Trophoblast cell (in vitro differentiated cells and primary cell): Measurements from ENCODE around the gene PIERCE2.

Experiments used
- DNase-seq, 2 donors: peaks; one replicate each; pipeline ENCODE4 v3.0.0-alpha.2; 2016
- H2AFZ ChIP-seq: 2 replicates; pipeline ENCODE4 v1.6.1; 2013; ENCODE audit warnings: low read length, moderate library complexity, mild to moderate bottlenecking; ENCODE audit not compliant: insufficient read depth, poor library complexity
- H2AK5ac ChIP-seq: 2 replicates; pipeline ENCODE4 v1.6.1; 2013; ENCODE audit warnings: mild to moderate bottlenecking, low read length
- H2BK120ac ChIP-seq: 2 replicates; pipeline ENCODE4 v1.6.1; 2013; ENCODE audit warnings: low read length, mild to moderate bottlenecking, moderate library complexity; ENCODE audit not compliant: insufficient read depth, poor library complexity
- H2BK12ac ChIP-seq: 2 replicates; pipeline ENCODE4 v1.6.1; 2013; ENCODE audit warnings: mild to moderate bottlenecking, low read length, moderate library complexity
- H2BK5ac ChIP-seq: 2 replicates; pipeline ENCODE4 v1.6.1; 2013; ENCODE audit warnings: low read length, low read depth, moderate library complexity, mild to moderate bottlenecking; ENCODE audit not compliant: poor library complexity
- H3K14ac ChIP-seq: 2 replicates; pipeline ENCODE4 v1.6.1; 2013; ENCODE audit warnings: mild to moderate bottlenecking, low read length
- H3K18ac ChIP-seq: 2 replicates; pipeline ENCODE4 v1.6.1; 2013; ENCODE audit warnings: mild to moderate bottlenecking, low read length
- H3K23ac ChIP-seq: 2 replicates; pipeline ENCODE4 v1.6.1; 2013; ENCODE audit warnings: low read length
- H3K27ac ChIP-seq: 2 replicates; pipeline ENCODE4 v1.5.1; 2013; ENCODE audit warnings: low read depth, mild to moderate bottlenecking, inconsistent platforms, low read length, moderate library complexity
- H3K27me3 ChIP-seq: 2 replicates; pipeline ENCODE4 v1.6.1; 2013; ENCODE audit warnings: inconsistent platforms, mild to moderate bottlenecking, low read length, moderate library complexity; ENCODE audit not compliant: insufficient read depth
- H3K36me3 ChIP-seq, 2 experiments: 1 replicate in 1 of 2; 2 replicates in 1 of 2; pipeline ENCODE4 v1.6.1; 2013; ENCODE audit warnings: low read length in 2 of 2, mild to moderate bottlenecking in 2 of 2, moderate library complexity in 1 of 2; ENCODE audit not compliant: insufficient read depth in 2 of 2, control insufficient read depth in 1 of 2
- H3K4ac ChIP-seq: 2 replicates; pipeline ENCODE4 v1.6.1; 2013; ENCODE audit warnings: low read depth, mild to moderate bottlenecking, low read length, moderate library complexity
- H3K4me1 ChIP-seq, 2 experiments: 1 replicate in 1 of 2; 2 replicates in 1 of 2; pipeline ENCODE4 v1.6.1; 2013; ENCODE audit warnings: low read length in 2 of 2, mild to moderate bottlenecking in 2 of 2, moderate library complexity in 1 of 2; ENCODE audit not compliant: insufficient read depth in 2 of 2, control insufficient read depth in 1 of 2
- H3K4me2 ChIP-seq: 2 replicates; pipeline ENCODE4 v1.6.1; 2013; ENCODE audit warnings: inconsistent platforms, mild to moderate bottlenecking, low read length, moderate library complexity
- H3K4me3 ChIP-seq: 2 replicates; pipeline ENCODE4 v1.5.1; 2013; ENCODE audit warnings: mild to moderate bottlenecking, low read depth, low read length, inconsistent platforms
- H3K79me1 ChIP-seq: one replicate; pipeline ENCODE4 v1.6.1; 2013; ENCODE audit warnings: low read length
- H3K79me2 ChIP-seq: 2 replicates; pipeline ENCODE4 v1.6.1; 2013; ENCODE audit warnings: low read length, mild to moderate bottlenecking; ENCODE audit not compliant: control insufficient read depth, insufficient read depth, poor library complexity
- H3K9ac ChIP-seq: 2 replicates; pipeline ENCODE4 v1.6.1; 2013; ENCODE audit warnings: mild to moderate bottlenecking, low read length
- H3K9me3 ChIP-seq: 2 replicates; pipeline ENCODE4 v1.6.1; 2013; ENCODE audit warnings: low read depth, mild to moderate bottlenecking, control low read depth, inconsistent platforms, low read length; ENCODE audit not compliant: insufficient read depth
- H4K12ac ChIP-seq: 2 replicates; pipeline ENCODE4 v1.6.1; 2013; ENCODE audit warnings: low read depth, mild to moderate bottlenecking, low read length, moderate library complexity
- H4K8ac ChIP-seq: 2 replicates; pipeline ENCODE4 v1.6.1; 2013; ENCODE audit warnings: low read depth, mild to moderate bottlenecking, low read length, moderate library complexity
- H4K91ac ChIP-seq: one replicate; pipeline ENCODE4 v1.6.1; 2013; ENCODE audit warnings: low read depth, mild to moderate bottlenecking, low read length, moderate library complexity
- WGBS: extraction: QIAGEN DNeasy Blood & Tissue Kit; methylation state at CpG from one replicate; pipeline ENCODE4 v1.1.7; 2013; ENCODE audit warnings: missing lambda C conversion rate; ENCODE audit not compliant: insufficient read length, insufficient coverage; ENCODE audit errors: extremely low coverage; 5-methylcytosine and 5-hydroxymethylcytosine counted together

PIERCE2 gene

DNA sequence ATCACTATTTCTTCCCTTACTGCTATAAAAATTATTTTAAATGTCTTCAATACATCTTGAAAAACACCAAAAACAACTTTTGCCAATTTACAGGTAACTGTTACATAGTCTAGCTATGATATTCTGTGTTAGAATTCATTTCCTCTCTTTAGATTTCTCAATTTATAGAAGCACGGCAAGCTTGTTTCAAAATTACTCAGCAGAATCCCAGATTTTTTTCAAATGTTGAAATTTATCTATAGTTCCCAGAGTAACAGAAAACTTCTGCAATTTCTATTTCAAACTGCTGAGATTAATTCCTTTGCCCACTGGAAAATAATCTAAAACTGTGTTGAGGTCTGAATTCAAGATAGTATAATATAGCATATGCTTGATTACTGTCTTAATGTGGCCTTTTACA, 41.3 kb upstream of the PIERCE2 start:
- Histone ChIP-seq H3K18ac (no peak overlapping the region), H4K8ac (no peak overlapping the region), H3K36me3 (no peaks in the 10 kb centered on the region), H2BK120ac (no peak overlapping the region), H3K4me1 (no peaks in the 10 kb centered on the region), H3K27me3 (no peaks in the 10 kb centered on the region), H2BK12ac (no peak overlapping the region), H3K9me3 (no peaks in the 10 kb centered on the region), H2AFZ (no peak overlapping the region), H3K79me1 (no peaks in the 10 kb centered on the region), H3K4me3 (no peak overlapping the region), H3K9ac (no peak overlapping the region), H3K79me2 (no peaks in the 10 kb centered on the region), H2BK5ac (no peak overlapping the region), H3K14ac (no peak overlapping the region), H3K23ac (no peak overlapping the region), H3K4me2 (no peak overlapping the region), H4K91ac (no peak overlapping the region), H2AK5ac (no peak overlapping the region), H3K4ac (no peak overlapping the region), H4K12ac (no peak overlapping the region), H3K27ac (no peak overlapping the region)
- WGBS, result no CpG with 5 or more reads among the region's 1 CpG
- DNase-seq, result no peak

DNA sequence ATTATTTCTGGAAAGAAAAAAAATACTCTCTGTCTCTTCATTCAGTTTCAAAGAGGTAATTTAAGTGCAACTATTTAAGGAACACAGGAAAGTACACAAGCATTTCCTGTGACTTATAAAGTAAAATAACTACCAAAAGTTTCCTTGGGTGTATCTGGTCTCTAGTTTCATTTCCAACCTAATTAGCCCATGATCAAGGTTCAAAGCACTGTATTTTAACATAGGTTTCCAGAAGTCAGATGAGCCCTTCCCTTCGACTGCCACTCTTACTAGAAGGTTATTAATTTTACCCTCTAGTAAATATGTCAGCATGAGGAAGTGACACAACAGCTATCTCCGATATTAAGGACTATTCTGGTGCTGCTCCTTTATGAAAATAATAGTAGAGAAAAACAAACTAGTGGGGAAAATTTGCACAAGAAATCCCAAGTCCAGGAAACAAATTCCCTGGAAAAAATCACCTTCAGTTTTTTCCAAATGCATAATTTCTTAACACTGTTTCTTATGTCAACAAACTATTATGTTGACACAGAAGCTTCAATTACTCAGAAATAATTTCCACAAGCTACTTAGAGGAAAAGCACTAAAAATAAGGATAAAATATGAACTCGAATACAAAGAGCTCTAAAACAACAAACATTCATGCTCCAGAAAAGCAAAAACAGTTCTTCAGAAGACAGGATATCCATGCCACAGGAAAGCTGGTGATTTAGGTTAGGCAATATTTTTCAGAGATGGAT, 35.4 kb upstream of the PIERCE2 start:
- H2AFZ ChIP-seq, result no peak overlapping the region
- no peak overlapping the region for H2BK120ac ChIP-seq
- no peak overlapping the region for H3K14ac ChIP-seq
- H3K4me1 ChIP-seq, result no peaks in the 10 kb centered on the region
- H4K8ac ChIP-seq, result no peak overlapping the region
- no peaks in the 10 kb centered on the region for H3K9me3 ChIP-seq
- no peak for DNase-seq
- no peak overlapping the region for H3K9ac ChIP-seq
- WGBS, result no CpG with 5 or more reads among the region's 3 CpGs
- no peak overlapping the region for H3K4me3 ChIP-seq
- no peak overlapping the region for H4K91ac ChIP-seq
- no peak overlapping the region for H2BK12ac ChIP-seq
- no peak overlapping the region for H2AK5ac ChIP-seq
- H3K27ac ChIP-seq, result no peak overlapping the region
- no peak overlapping the region for H2BK5ac ChIP-seq
- no peak overlapping the region for H4K12ac ChIP-seq
- H3K36me3 ChIP-seq, result no peaks in the 10 kb centered on the region
- no peaks in the 10 kb centered on the region for H3K79me1 ChIP-seq
- no peak overlapping the region for H3K4me2 ChIP-seq
- no peaks in the 10 kb centered on the region for H3K27me3 ChIP-seq
- no peak overlapping the region for H3K23ac ChIP-seq
- H3K79me2 ChIP-seq, result no peaks in the 10 kb centered on the region
- no peak overlapping the region for H3K4ac ChIP-seq
- H3K18ac ChIP-seq, result no peak overlapping the region

DNA sequence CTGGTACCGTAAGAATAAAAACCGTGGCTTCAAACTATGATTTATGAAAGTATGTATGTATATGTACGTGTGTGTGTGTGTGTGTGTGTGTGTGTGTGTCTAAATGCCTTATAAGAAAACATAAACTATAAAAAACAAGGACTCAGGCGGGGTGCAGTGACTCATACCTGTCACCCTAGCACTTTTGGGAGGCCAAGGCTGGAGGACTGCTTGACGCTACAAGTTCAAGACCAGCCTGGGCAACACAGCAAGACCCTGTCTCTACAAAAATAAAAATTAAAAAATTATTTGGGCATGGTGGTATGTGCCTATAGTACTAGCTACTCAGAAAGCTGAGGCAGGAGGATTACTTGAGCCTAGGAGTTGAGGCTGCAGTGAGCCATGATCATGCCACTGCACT, 29.2 kb upstream of the PIERCE2 start:
- Histone ChIP-seq H3K9ac (no peak overlapping the region), H3K23ac (no peak overlapping the region), H3K18ac (no peak overlapping the region), H4K12ac (no peak overlapping the region), H3K27ac (no peak overlapping the region), H3K4me3 (no peak overlapping the region), H3K4ac (no peak overlapping the region), H3K36me3 (no peaks in the 10 kb centered on the region), H2AFZ (no peak overlapping the region), H3K79me1 (no peaks in the 10 kb centered on the region), H4K8ac (no peak overlapping the region), H3K4me2 (no peak overlapping the region), H2BK120ac (no peak overlapping the region), H3K9me3 (no peaks in the 10 kb centered on the region), H2BK5ac (no peak overlapping the region), H2AK5ac (no peak overlapping the region), H3K4me1 (no peaks in the 10 kb centered on the region), H3K79me2 (no peaks in the 10 kb centered on the region), H3K14ac (no peak overlapping the region), H2BK12ac (no peak overlapping the region), H3K27me3 (no peaks in the 10 kb centered on the region), H4K91ac (no peak overlapping the region)
- WGBS, result no CpG with 5 or more reads among the region's 5 CpGs
- no peak for DNase-seq

DNA sequence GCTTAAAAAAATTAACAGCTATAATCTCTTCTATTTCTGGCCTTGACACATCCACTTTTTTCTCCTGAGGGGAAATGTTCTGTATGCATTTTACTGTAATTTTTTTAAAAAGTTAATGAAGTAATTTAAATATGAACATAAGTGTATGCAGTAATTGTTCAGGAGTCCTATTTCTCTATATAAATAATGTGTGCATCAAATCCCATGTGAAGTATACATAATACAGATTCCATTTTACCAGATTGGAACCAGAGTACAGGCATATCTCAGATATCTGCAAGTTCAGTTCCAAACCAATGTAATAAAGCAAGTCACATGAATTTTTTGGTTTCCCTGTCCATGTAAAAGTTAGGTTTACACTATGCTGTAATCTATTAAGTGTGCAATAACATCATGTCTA, 26.7 kb upstream of the PIERCE2 start:
- Histone ChIP-seq H2BK120ac (no peak overlapping the region), H3K36me3 (no peaks in the 10 kb centered on the region), H3K4me3 (no peak overlapping the region), H3K4ac (no peak overlapping the region), H3K9ac (no peak overlapping the region), H4K91ac (no peak overlapping the region), H3K18ac (no peak overlapping the region), H3K27ac (no peak overlapping the region), H3K9me3 (no peaks in the 10 kb centered on the region), H4K8ac (no peak overlapping the region), H2BK12ac (no peak overlapping the region), H3K4me2 (no peak overlapping the region), H3K79me1 (no peaks in the 10 kb centered on the region), H3K4me1 (no peaks in the 10 kb centered on the region), H3K27me3 (no peaks in the 10 kb centered on the region), H4K12ac (no peak overlapping the region), H3K14ac (no peak overlapping the region), H2AK5ac (no peak overlapping the region), H3K23ac (no peak overlapping the region), H2AFZ (no peak overlapping the region), H3K79me2 (no peaks in the 10 kb centered on the region), H2BK5ac (no peak overlapping the region)
- DNase-seq, result no peak
